GM12873 (cell line): ENCODE measurements around the gene TSFM.

ENCODE experiments used
- TF ChIP-seq, protein P1 (sequence below): IDR thresholded peaks from 2 replicates; pipeline ENCODE4 v1.5.1; 2012; ENCODE audit warnings: low read depth, mild to moderate bottlenecking, moderate library complexity, low read length, control low read depth; ENCODE audit not compliant: insufficient read depth; ENCODE audit errors: missing control alignments

The TSFM gene

DNA sequence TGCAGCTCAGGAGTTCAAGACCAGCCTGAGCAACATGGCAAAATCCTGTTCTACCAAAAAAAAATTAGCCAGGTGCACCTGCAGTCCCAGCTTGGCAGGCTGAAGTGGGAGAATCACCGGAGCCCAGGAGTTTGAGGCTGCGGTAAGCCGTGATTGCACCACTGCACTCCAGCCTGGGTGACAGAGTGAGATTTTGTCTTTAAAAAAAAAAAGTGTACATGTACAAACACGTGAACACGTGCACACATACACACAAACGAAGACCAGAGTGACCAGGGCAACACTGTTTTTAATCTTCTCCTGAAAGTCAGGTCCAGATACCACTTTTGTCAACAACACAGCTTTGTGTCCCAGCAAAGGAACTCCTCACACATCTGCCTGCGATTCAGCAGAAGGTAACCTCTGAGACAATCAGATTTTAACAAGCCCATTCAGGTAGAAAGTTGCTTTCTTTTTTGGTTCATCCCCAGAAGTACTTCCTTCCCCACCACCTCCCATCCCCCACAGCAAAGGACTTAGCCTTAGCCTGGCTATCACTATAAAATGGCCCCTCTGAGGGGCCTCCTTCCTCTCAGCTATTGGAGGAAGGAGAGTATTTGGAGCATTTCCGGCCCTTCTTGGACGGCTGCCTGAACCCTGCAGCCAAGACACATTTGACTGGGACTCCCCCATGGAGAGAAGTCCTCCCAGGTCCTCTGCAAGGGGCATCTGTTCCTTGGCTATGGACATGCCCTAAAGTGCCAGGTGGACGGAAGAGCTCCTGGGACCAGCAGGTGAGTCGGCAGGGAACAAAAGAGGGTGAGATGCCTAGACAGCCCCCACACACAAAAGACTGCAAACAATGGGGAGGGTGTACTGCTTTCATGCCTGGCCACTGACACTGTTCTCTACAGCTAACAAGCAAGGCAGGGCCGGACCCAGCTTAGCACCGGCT, 54.1 kb downstream of the TSFM start:
- TF ChIP-seq, protein P1, sequence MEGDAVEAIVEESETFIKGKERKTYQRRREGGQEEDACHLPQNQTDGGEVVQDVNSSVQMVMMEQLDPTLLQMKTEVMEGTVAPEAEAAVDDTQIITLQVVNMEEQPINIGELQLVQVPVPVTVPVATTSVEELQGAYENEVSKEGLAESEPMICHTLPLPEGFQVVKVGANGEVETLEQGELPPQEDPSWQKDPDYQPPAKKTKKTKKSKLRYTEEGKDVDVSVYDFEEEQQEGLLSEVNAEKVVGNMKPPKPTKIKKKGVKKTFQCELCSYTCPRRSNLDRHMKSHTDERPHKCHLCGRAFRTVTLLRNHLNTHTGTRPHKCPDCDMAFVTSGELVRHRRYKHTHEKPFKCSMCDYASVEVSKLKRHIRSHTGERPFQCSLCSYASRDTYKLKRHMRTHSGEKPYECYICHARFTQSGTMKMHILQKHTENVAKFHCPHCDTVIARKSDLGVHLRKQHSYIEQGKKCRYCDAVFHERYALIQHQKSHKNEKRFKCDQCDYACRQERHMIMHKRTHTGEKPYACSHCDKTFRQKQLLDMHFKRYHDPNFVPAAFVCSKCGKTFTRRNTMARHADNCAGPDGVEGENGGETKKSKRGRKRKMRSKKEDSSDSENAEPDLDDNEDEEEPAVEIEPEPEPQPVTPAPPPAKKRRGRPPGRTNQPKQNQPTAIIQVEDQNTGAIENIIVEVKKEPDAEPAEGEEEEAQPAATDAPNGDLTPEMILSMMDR, result no peak

GRCh38 chr12:57837864-57838562, 55.4 kb downstream of the TSFM start:
- TF ChIP-seq, protein P1, result no peak

DNA sequence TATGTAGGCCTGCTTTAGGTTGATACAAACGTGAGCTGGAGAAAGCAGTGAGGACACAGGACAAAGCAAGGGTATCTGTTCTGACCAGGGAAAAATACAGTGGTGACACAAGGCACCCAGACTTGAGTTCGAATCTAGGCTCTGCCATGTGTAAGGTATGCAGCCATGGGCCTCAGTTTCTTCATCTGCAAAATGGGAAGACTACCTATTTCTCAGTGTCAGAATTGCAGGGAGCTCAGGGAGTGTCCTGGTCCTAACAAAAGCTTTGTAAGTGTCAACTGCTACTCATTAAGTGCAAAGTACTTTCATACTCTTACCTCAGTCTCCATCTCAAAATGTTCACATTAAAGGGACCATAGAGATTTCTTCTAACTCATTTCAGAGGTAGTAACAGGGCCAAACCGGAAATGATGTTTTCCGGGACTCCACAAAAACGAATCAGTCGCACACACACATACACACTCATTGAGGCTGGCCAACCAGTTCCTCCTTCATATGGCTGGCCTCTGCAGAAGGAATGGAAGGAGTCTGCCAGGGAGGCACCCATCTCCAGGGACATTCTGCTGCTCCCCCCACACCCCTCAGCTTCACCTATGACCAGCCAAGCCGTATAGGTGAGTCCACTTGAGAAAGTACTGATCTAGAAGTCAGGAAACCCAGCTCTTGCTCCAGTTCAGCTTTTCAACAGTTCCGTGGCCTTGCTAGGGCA, 56.2 kb downstream of the TSFM start:
- TF ChIP-seq, protein P1, result no peak

DNA sequence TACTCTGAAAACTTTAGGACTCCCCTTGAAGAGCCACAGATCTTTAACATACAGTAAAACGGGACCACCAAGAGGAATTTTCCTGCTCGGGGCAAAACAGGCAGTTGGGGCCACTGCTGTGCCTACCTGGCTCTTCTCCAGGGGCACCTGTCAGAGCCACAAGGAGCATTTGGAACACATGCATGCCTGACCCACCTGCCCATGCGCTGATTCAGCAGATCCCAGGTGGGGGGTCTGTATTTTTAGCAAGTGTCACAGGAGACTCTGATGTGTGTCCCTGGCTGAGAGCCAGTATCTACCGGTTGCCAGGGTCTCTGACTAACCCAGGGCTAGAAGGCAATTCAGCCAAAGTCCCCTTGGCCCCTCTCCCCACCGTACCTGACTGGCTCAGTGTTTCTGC, 57.4 kb downstream of the TSFM start:
- TF ChIP-seq, protein P1, result no peak

DNA sequence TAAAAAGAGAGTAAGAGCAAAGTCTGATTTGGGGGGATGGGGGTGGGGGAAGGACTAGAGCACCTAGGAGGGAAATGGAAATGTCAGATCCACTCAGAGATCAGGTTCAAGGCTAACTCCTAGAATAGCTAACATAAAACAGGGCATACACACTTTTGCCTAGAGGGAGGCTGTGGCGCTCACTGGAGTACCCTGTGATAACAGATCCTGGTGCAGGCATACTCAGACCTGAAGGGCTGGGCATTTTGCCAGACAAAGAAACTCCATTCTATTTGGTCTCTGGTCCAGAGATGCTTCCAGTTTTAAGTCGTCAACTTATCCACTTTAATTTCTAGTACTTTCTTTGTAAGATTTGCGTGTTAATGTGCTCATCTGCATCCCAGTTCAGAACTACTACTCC, 58.1 kb downstream of the TSFM start:
- TF ChIP-seq, protein P1, result no peak

DNA sequence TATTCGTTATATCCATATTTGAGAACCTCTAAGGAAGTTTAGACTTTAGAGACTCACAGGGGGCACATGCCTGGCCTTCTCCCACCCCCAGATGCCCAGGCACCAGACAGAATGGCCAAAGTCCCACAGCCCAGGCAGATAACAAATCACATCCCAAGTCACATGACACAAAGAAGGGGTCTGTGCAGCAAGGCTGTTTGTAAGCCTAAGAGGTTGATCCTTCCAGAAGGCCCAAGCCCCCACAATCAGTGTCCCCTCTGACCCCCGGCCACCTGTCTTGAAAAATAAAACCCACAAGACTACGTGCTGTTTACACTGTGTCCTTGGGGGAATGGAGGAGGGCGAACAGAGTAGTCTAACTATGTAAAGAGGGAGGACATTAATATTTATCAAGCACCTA, 58.9 kb downstream of the TSFM start:
- TF ChIP-seq, protein P1, result no peak
